B cell (primary cell): ENCODE results near the gene CAMK4. TPM values are rescaled to one million over a fixed set of nuclear protein-coding genes. Genes with fewer than 3 reads are reported as not detected.

Source experiments
- ATAC-seq: fragments of 200-7000 bp; cut with Tn5 transposase; one replicate; pipeline ENCODE4 v1.10.0; 2021; ENCODE audit warnings: low read depth, mild to moderate bottlenecking, moderate number of reproducible peaks, moderate library complexity
- CTCF ChIA-PET: fragments of 350-600 bp; sonication (Branson Sonifier 250); formaldehyde crosslinking; loops from one replicate; lab custom pipeline; 2021; ENCODE audit warnings: antibody characterized with exemption, inconsistent platforms; lab: Charles Lee
- POLR2A ChIA-PET: fragments of 350-600 bp; sonication (Branson Sonifier 250); formaldehyde crosslinking; loops from one replicate; lab custom pipeline; 2021; ENCODE audit warnings: antibody characterized with exemption; lab: Charles Lee
- DNase-seq: peaks from one replicate; pipeline ENCODE4 v3.0.0; 2013
- H2AFZ ChIP-seq: 2 replicates; pipeline ENCODE4 v1.6.1; 2012; ENCODE audit warnings: mild to moderate bottlenecking, low read depth, low read length; ENCODE audit not compliant: insufficient read depth, poor library complexity, severe bottlenecking
- H3K27ac ChIP-seq, 2 donors: 1 replicate in 1 of 2; 2 replicates in 1 of 2; pipeline ENCODE4 v1.5.1; 2012 to 2013; ENCODE audit warnings: low read length in 2 of 2, mild to moderate bottlenecking in 2 of 2, moderate library complexity in 1 of 2
- H3K27me3 ChIP-seq, 4 experiments: fragments of 200-600 bp in 1 of 4; sonication (generic) in 1 of 4; replicated peaks in 1 of 4; 1 replicate in 2 of 4; 2 replicates in 2 of 4; pipeline versions ENCODE4 v1.6.1 to v1.7.0; 2013 to 2016; ENCODE audit warnings: low read length in 3 of 4, mild to moderate bottlenecking in 2 of 4, mixed read lengths in 1 of 4, moderate library complexity in 1 of 4; ENCODE audit not compliant: insufficient read depth in 4 of 4, control insufficient read depth in 3 of 4; ENCODE audit errors: control extremely low read depth in 1 of 4
- H3K36me3 ChIP-seq, 2 experiments: replicated peaks in 1 of 2; 1 replicate in 1 of 2; 2 replicates in 1 of 2; pipeline versions ENCODE4 v1.6.1 to v1.7.1; 2013; ENCODE audit warnings: low read length in 1 of 2; ENCODE audit not compliant: insufficient read depth in 2 of 2, control insufficient read depth in 1 of 2; ENCODE audit errors: control extremely low read depth in 1 of 2, extremely low read depth in 1 of 2
- H3K4me1 ChIP-seq, 2 donors: fragments of 200-600 bp in 1 of 2; sonication (generic) in 1 of 2; 1 replicate in 1 of 2; 2 replicates in 1 of 2; pipeline versions ENCODE4 v1.5.1 to v1.6.1; 2013 to 2017; ENCODE audit warnings: low read length in 2 of 2; ENCODE audit not compliant: control insufficient read depth in 2 of 2, insufficient read depth in 2 of 2
- H3K4me2 ChIP-seq: replicated peaks from 2 replicates; pipeline ENCODE3; 2012; ENCODE audit warnings: mild to moderate bottlenecking, low read depth, low read length; ENCODE audit not compliant: poor library complexity, severe bottlenecking
- H3K4me3 ChIP-seq, 5 experiments: fragments of 200-600 bp in 1 of 5; sonication (generic) in 1 of 5; 1 replicate in 3 of 5; 2 replicates in 2 of 5; pipeline versions ENCODE4 v1.5.1 to v1.7.0; 2011 to 2016; ENCODE audit warnings: low read length in 4 of 5, mild to moderate bottlenecking in 4 of 5, low read depth in 2 of 5, control low read depth in 1 of 5, moderate library complexity in 1 of 5; ENCODE audit not compliant: insufficient read depth in 1 of 5; ENCODE audit errors: control extremely low read depth in 1 of 5, extremely low read depth in 1 of 5
- H3K79me2 ChIP-seq: fragments of 200-600 bp; sonication (generic); one replicate; pipeline ENCODE4 v1.6.0; 2016; ENCODE audit warnings: low read length; ENCODE audit not compliant: control insufficient read depth, insufficient read depth
- H3K9ac ChIP-seq: fragments of 200-600 bp; sonication (generic); 2 replicates; pipeline ENCODE4 v1.6.1; 2017; ENCODE audit warnings: mild to moderate bottlenecking, low read length, moderate library complexity
- H3K9me3 ChIP-seq, 3 donors: one replicate each; pipeline versions ENCODE4 v1.6.1 to v1.7.1; 2013; ENCODE audit warnings: low read length in 2 of 3; ENCODE audit not compliant: control insufficient read depth in 2 of 3, insufficient read depth in 1 of 3; ENCODE audit errors: control extremely low read depth in 1 of 3
- H4K20me1 ChIP-seq: 2 replicates; pipeline ENCODE4 v1.6.0; 2012; ENCODE audit warnings: mild to moderate bottlenecking, low read length; ENCODE audit not compliant: insufficient read depth, control insufficient read depth, poor library complexity, severe bottlenecking
- H3K27ac Mint-ChIP-seq: one replicate; pipeline ENCODE4 v1.8.0; 2021; ENCODE audit warnings: mixed read lengths
- H3K27me3 Mint-ChIP-seq: one replicate; pipeline ENCODE4 v1.8.0; 2021; ENCODE audit warnings: mixed read lengths
- H3K4me1 Mint-ChIP-seq: one replicate; pipeline ENCODE4 v1.8.0; 2021; ENCODE audit warnings: mixed read lengths
- H3K4me3 Mint-ChIP-seq: one replicate; pipeline ENCODE4 v1.8.0; 2021; ENCODE audit warnings: mixed read lengths
- H3K9me3 Mint-ChIP-seq: one replicate; pipeline ENCODE4 v1.8.0; 2022; ENCODE audit warnings: mixed read lengths; ENCODE audit not compliant: insufficient read depth
- EZH2 ChIP-seq: IDR thresholded peaks from 2 replicates; pipeline ENCODE4 v1.6.1; 2012; ENCODE audit warnings: borderline replicate concordance, low read depth, mild to moderate bottlenecking, moderate library complexity, low read length; ENCODE audit not compliant: insufficient read depth, poor library complexity, severe bottlenecking
- WGBS: methylation state at CpG from one replicate; pipeline ENCODE4 v1.1.5; 2013; ENCODE audit warnings: missing lambda C conversion rate; ENCODE audit not compliant: insufficient coverage; 5-methylcytosine and 5-hydroxymethylcytosine counted together
- intact Hi-C: fragments of 100-400 bp; cut with micrococcal nuclease; formaldehyde crosslinking; loops from one replicate; pipeline ENCODE4 v1.10.0; 2022
- polyA plus RNA-seq: library from polyadenylated mRNA; depleted of rRNA; stranded (reverse); fragments of >200 nt; gene quantifications from 2 replicates; pipeline ENCODE4 v1.2.3, GENCODE V29; 2012
- total RNA-seq, 2 donors: library from RNA; stranded (reverse); fragments of 120-200 nt in 1 of 2; gene quantifications; 1 replicate in 1 of 2; 2 replicates in 1 of 2; pipeline versions ENCODE4 v1.2.3 to v1.2.4, GENCODE V29; 2013 to 2022
- TF ChIP-seq, protein P1 (sequence below): fragments of 200-600 bp; IDR thresholded peaks from one replicate; pipeline ENCODE4 v1.8.0; 2022; ENCODE audit warnings: antibody characterized with exemption, mild to moderate bottlenecking

CAMK4 gene
- total and polyA plus RNA-seq, 2 donors (not counting 1 experiment from before 2014, with no cell fraction given), result 0.78 to 4.8 TPM

- ATAC-seq, result no peak
- no peaks in the 10 kb centered on the region for H3K36me3 ChIP-seq
- DNase-seq, result no peak
- H3K4me3 ChIP-seq, result no peak overlapping the region
- no CpG with 5 or more reads among the region's 2 CpGs for WGBS
- intact Hi-C loops, result no loop called here
- Mint-ChIP-seq H3K27ac (no peak overlapping the region), H3K27me3 (no peaks in the 10 kb centered on the region), H3K4me3 (no peak overlapping the region), H3K9me3 (no peaks in the 10 kb centered on the region), H3K4me1 (no peaks in the 10 kb centered on the region)
- H4K20me1 ChIP-seq, result no peaks in the 10 kb centered on the region
- CTCF ChIA-PET, result no interaction called here
- no peaks in the 10 kb centered on the region for H3K79me2 ChIP-seq
- H3K9me3 ChIP-seq, result no peaks in the 10 kb centered on the region
- H3K27me3 ChIP-seq, result no peaks in the 10 kb centered on the region
- no peak for TF ChIP-seq EZH2
- TF ChIP-seq, protein P1, sequence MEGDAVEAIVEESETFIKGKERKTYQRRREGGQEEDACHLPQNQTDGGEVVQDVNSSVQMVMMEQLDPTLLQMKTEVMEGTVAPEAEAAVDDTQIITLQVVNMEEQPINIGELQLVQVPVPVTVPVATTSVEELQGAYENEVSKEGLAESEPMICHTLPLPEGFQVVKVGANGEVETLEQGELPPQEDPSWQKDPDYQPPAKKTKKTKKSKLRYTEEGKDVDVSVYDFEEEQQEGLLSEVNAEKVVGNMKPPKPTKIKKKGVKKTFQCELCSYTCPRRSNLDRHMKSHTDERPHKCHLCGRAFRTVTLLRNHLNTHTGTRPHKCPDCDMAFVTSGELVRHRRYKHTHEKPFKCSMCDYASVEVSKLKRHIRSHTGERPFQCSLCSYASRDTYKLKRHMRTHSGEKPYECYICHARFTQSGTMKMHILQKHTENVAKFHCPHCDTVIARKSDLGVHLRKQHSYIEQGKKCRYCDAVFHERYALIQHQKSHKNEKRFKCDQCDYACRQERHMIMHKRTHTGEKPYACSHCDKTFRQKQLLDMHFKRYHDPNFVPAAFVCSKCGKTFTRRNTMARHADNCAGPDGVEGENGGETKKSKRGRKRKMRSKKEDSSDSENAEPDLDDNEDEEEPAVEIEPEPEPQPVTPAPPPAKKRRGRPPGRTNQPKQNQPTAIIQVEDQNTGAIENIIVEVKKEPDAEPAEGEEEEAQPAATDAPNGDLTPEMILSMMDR, result no peak
- H2AFZ ChIP-seq, result no peak overlapping the region
- H3K27ac ChIP-seq, result no peak overlapping the region
- no peak overlapping the region for H3K9ac ChIP-seq
- no peaks in the 10 kb centered on the region for H3K4me1 ChIP-seq
- POLR2A ChIA-PET, result no interaction called here
- H3K4me2 ChIP-seq, result no peak overlapping the region
Observed at GRCh38 chr5:111453747-111454146, 229.6 kb downstream of the CAMK4 start.

GRCh38 chr5:111454198-111454622 is 230.0 kb downstream of the CAMK4 start:
- intact Hi-C loops, result no loop called here
- no peaks in the 10 kb centered on the region for H3K4me1 ChIP-seq
- H4K20me1 ChIP-seq, result no peaks in the 10 kb centered on the region
- H3K9me3 Mint-ChIP-seq, result no peaks in the 10 kb centered on the region
- DNase-seq, result no peak
- CTCF ChIA-PET, result interaction anchor here (0.7 kb wide), 1 partner anchor 19 kb away, joined by 3 read pairs; no protein-coding TSS in a partner anchor
- H3K27ac ChIP-seq, result no peak overlapping the region
- no peaks in the 10 kb centered on the region for H3K36me3 ChIP-seq
- H3K4me2 ChIP-seq, result no peak overlapping the region
- no peak for TF ChIP-seq EZH2
- TF ChIP-seq, protein P1, result no peak
- no peak overlapping the region for H3K4me3 ChIP-seq
- no CpG with 5 or more reads among the region's 3 CpGs for WGBS
- H3K9me3 ChIP-seq, result no peaks in the 10 kb centered on the region
- no peaks in the 10 kb centered on the region for H3K4me1 Mint-ChIP-seq
- no peak for ATAC-seq
- H3K27me3 Mint-ChIP-seq, result no peaks in the 10 kb centered on the region
- H3K79me2 ChIP-seq, result no peaks in the 10 kb centered on the region
- no peak overlapping the region for H3K9ac ChIP-seq
- POLR2A ChIA-PET, result no interaction called here
- H3K27me3 ChIP-seq, result no peaks in the 10 kb centered on the region
- no peak overlapping the region for H2AFZ ChIP-seq
- no peak overlapping the region for H3K4me3 Mint-ChIP-seq
- H3K27ac Mint-ChIP-seq, result no peak overlapping the region
